ENCODE data around the gene GNG13.
"Not testable (repeated sequence)": the region's sequence is repeated elsewhere in the genome, so short reads cannot be mapped to it uniquely, and the experiment has no call there.

GNG13 gene

DNA sequence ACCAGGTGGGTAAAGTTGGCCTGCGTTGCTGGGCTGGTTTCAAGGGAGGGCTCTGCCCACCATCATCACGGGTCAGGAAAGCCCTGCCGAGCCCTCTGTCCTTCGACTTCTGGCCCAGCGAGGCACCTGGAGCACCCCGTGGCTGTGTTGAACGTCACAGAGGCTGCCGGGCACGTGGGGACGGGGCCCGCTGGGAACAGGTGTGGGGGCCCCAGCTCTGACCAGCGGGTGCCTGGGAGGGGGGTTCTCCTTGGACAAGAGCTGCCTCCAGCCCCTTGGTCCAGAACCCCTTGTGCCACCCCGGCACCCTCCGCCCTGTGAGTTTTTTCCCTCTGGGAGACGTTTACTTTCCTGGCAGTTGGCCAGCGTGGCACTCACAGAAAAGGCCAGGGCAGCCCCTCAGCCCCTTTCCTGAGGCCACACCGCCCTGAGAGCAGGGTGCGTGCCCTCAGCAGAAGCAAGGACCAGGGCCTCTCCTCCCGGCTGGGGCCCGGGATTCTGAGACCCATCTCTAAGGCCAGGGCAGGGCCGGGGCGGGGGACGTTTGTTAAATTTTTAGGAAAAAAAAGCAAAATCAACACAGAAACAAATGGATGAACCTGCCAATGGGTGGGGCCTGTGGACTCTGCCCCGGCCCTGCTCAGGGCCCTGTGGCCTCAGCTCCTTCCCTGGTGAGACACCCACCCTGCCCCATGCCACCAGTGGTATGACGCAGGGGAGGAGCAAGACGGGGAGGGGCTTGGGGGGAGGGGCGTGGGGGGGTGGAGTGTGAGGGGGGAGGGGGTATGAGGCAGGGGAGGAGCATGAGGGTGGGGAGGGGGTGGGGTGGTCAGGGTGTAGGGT lies 31.3 kb upstream of the GNG13 start:
- DNase-seq = no peak

DNA sequence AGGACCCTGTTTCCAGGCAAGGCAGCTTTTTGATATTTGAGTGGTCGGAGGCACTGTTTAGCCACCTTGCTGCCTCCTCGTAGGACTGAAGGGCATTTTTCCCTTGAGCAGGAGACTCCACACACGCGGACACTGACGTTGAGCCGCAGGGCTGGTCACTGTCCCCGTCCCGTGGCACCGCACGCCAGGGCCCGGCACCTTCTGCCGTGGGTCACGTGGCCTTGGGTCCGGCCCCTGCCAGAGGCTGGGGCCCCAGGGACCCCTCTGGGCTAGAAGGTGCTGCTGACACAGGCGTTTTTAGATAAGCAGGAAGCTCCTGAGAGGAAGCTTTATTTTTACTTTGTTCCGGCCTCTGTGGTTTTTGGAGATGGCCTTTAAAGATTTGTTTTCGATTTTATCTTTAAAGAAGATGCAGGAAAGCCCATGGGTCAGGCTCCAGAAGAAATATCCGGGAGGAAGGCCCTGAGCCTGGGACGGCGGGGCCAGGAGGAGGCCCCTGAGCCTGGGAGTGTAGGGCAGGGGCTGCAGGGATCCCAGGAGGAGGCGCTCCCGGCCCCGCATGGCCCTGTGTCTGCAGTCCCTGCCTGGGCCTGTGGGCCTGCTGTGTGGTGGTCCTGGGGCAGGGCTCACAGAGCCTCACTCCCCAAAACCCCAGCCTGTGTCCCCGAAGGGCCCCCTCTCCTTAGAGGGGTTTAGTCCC lies 30.5 kb upstream of the GNG13 start:
- no peak for DNase-seq

DNA sequence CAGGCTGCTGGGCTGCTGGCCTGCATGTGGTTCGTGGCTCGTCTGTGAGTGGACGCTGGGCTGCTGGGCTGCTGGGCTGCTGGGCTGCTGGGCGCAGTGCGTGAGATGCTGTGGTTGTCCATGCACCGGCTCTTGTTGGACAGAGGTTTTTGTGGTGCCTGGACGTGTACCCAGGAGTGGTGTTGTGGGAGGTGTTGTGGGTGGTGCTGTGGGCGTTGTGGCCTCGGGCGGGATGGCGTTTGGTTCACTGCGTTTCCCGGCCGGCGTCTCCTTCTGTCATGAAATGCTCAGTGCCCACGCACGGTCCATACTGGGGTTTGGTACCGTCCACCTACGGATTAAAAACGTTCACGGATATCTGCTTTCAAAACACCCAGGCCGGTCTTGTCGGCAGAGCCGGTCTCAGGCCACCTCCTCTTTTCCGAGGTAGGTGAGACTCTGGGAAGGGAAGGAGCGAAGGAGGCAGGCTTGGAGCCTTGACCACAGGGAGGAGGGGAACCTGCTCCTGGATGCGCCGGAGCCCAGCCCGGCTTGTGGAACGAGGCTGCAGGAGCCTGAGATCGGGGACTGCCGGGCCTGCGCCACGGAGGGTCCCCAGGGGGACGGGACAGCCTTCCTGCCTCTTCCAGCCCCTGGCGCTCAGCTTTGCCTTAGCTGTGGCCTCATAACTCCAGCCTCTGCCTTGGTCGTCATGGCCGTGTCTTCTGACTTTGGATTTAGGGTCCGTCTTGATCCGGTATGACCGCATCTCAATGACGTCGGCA lies 29.8 kb upstream of the GNG13 start:
- no peak for DNase-seq

DNA sequence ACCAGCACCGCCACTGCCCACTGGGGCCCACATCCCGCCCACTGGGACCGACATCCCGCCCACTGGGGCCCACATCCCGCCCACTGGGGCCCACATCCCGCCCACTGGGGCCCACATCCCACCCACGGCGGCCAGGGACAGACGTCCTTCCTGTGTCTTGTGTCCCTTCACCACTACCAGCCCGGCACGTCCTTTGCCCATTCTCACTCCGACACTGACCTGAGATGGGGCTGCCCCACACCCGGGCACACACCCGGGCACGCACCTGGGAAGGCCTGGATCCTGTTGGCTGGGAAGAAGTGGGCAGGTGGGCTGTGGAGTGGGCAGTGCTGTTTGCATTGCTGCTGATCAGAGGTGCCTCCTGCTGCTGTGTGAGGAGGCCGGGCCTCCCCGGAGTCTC lies 28.4 kb upstream of the GNG13 start:
- no peak for DNase-seq

DNA sequence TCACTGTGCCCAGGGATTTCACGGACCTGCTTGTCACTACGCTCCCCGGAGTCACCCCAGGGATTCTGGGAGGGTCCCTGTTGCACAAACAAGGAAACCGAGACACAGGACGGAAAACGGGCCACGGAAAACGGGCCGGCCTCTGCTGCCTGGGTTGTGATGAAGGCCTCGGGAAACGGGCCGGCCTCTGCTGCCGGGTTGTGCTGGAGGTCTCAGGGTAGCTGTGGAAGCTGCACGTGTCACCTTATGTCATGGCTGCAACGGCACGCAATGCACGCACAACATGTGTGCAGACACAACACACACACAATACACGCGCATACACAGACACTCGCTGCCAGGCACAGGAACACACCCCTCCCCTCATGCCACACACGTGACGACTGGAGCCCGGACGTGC lies 27.0 kb upstream of the GNG13 start:
- DNase-seq = no peak

DNA sequence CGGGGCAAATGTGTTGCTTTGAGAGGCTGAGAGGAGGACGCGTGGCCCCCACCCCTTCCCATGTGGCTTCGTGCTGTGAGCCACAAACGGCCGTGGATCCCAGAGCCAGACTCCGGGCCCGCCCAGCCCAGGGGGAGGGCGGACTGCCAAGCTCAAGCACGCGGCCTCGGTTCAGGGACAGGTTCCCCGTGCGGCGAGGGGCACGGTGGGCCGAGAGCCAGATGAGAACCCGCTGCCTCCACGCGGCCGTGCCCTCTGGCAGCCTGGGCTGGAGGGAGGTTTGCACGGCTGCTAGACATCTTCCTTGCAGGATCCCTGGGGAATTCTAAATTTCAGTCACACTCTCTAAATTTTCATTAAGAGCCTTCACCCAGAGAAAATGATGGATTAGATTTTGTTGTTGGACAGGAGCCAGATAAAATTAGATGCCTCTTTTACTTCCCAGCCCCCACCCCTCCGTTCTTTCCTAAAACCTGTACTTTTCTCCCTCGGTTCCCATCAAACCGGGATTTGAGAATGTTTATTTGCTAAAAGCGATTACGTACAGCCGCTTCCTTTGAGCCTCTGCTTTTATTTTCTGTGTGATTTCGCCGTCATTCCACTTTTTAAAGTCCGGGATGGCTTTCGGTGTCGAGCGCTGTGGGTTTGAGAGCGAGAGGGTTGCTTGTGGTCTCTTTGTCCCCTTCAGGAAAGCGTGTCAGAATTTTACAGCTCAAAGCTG lies 25.0 kb upstream of the GNG13 start:
- DNase-seq = no peak

DNA sequence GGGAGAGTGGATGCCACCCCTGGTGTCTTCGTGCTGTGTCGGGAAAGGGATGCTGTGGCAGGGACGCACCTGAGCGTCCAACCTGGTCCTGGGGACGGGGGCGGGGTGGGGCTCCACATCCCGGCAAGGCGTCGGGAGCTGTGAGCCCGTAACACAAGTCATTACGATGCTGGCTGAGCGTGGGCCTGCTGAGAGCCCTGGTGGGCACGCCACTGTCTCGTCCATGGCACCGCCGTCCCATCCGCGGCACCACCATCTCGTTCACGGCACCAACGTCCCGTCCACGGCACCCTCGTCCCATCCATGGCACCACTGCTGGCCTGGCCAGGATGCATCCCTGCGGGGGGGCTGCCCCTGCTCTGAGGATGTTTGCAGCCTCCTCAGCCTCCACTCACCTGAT lies 24.1 kb upstream of the GNG13 start:
- DNase-seq = no peak

DNA sequence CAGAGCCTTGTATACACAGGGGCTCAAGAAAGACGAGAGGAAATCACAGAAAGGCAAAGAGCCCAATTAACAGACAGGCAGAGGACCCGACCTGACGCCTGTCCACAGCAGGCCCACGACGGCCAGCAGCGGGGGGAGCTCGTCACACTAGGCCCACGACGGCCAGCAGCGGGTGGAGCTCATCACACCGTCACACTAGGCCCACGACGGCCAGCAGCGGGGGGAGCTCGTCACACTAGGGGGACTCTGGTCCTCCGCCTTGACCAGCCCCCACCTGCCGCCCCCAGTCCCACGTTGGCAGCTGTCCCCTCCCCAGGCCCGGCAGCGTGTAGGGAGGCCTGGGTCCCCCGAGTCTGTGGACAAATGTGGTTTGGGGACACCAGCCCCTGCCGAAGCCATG lies 23.7 kb upstream of the GNG13 start:
- DNase-seq = no peak

DNA sequence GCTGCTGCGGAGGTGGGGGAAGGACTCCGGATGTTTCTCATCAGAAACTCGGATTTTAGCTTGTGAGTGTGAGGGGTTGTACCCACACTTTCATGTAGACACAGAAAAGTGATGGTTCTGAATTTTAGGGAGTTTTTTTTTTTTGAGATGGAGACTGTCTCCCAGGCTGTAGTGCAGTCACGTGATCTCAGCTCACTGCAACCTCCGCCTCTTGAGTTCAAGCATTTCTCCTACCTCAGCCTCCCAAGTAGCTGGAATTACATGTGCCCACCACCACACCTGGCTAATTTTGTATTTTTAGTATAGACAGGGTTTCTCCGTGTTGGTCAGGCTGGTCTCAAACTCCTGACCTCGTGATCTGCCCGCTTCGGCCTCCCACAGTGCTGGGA lies 22.4 kb upstream of the GNG13 start:
- no peak for DNase-seq

DNA sequence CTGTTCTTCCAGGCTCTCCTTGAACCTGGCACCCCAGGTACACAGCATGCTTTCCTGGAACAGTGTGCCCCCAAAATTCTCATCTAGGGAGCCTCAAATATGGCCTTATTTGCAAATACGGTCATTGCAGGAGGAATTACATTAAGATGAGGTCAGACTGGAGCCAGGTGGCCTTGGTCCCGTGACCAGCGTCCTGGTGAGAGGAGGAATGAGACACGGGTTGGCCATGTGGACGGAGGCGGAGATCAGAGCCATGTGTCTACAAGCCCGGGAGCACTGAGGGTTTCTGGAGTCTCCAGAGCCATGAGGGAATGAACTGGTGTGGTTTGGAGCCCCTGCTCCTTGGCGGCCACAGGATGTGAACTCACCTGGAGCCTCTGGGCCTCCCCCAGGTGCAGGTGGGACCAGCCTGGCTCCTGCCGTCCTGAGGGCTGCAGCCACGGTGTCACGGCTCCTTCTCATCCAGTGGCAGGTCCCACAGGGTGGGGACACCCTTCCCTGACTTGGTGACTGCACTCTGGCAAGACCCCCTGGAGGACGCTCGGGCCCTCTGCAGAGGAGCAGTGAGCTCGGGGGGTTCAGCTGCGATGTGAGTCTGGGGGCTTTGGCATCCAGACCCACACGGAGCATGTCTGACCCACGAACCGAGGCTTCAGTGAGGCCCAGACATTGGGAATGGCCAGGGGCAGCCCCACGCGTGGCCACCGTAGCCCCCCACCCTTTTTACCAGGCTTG lies 21.8 kb upstream of the GNG13 start:
- DNase-seq = no peak

DNA sequence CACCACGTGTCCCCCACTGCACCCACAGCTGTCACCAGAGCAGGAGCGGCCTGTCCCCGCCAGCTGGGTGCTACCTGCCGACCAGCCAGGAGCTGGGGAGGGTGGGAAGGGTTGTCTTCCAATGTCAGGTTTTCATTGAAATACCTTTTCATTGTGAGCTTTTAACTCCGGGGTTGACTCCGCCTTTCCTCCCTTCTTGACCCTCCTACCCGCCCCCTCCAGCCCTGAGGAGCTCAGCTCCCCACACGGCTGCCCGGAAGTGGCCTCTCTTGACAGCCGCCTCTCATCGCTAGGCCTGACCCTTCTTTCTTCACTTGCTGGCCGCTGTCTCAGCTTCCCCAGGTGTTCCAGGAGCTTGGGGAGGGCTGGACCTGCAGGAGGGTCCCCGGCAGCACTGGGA lies 21.2 kb upstream of the GNG13 start:
- DNase-seq = no peak

DNA sequence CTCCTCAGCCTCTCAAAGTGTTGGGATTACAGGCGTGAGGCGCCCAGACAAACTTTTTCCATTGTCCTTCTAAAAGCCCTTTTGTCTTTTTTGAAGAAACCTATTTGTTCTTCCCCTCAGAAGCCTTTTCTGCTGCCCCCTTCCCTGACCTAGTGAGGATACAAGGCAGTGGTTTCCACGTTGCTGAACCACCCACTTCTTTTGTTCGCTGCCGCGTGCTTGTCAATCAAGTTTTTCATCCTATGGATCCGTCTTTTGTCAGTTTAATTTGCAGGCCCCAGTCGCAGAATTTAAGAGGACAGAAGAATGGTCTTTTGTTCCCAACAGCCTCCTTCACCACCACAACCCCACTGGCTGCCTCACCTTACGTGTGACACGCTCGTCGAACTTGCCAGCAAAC lies 20.2 kb upstream of the GNG13 start:
- no peak for DNase-seq

DNA sequence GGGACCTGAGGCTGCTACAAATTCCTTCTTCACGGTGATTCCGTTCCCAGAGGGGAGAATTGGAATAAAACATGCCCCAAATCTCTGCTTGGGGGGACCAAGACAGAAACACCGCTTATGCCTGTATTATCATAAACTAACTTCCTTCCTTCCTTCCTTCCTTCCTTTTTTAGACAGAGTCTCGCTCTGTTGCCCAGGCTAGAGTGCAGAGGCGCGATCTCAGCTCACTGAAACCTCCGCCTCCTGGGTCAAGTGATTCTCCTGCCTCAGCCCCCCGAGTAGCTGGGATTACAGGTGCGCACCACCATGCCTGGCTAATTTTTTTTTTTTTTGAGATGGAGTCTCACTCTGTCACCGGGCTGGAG lies 19.5 kb upstream of the GNG13 start:
- not testable (repeated sequence) for DNase-seq

DNA sequence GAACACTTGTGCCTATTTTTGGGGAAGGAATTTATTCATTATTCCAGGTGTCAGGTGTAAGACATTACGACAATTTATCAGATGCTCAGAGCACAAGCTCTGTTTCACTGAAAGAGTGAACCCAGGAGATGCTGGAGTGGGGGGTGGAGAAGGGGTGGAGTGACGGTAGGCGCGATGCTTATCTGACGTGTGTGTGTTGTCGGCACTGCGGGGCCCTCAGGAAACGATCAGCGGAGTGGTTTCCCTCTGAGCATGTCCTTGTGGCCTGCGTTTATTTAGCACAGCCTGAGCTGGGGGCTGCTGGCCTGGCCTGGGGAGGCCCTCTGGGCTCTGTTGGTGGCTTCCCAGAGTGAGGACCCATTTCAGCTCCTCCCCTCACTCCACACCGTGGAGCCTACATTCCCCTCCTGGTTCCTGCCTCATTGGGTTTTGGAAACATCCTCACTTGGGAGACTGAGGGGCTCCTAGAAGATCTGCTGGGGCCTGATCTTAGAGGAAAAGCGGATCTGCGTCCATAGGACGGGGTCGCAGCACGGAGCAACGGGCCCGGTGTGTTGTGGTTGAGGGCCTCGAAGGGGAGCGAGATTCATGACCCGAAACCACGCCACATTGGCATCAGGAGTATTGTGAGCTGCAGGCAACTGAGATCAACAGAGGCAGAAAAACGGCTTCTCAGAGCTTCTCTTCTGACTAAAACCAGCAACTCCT lies 19.0 kb upstream of the GNG13 start:
- no peak for DNase-seq

DNA sequence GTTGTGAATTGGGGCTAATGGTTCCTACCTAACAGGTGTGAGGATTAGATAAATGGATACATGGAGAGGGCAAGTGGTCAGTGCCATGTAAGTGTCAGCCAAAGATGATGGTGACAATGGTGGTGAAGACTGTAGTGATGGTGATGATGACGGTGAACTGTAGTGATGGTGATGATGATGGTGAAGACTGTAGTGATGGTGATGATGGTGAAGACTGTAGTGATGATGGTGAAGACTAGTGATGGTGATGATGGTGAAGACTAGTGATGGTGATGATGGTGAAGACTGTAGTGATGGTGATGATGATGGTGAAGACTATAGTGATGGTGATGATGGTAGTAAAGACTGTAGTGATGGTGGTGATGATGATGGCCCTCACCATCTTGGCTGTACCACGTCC lies 18.1 kb upstream of the GNG13 start:
- DNase-seq = no peak

DNA sequence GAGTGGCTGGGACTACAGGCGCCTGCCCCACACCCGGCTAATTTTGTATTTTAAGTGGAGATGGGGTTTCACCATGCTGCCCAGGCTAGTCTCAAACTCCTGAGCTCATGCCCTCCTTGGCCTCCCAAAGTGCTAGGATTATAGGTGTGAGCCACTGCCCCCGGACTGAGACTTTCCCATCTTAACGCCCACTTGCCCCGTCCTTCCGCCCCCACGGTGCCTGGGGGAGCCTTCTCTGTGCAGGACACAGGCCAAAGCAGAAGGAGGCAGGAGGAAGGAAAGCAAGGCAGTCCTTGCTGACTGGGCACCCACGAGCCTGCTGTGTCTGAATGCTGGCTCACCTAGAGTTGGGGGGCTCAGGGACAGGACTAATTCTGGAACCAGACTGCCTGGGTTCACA lies 17.6 kb upstream of the GNG13 start:
- no peak for DNase-seq

DNA sequence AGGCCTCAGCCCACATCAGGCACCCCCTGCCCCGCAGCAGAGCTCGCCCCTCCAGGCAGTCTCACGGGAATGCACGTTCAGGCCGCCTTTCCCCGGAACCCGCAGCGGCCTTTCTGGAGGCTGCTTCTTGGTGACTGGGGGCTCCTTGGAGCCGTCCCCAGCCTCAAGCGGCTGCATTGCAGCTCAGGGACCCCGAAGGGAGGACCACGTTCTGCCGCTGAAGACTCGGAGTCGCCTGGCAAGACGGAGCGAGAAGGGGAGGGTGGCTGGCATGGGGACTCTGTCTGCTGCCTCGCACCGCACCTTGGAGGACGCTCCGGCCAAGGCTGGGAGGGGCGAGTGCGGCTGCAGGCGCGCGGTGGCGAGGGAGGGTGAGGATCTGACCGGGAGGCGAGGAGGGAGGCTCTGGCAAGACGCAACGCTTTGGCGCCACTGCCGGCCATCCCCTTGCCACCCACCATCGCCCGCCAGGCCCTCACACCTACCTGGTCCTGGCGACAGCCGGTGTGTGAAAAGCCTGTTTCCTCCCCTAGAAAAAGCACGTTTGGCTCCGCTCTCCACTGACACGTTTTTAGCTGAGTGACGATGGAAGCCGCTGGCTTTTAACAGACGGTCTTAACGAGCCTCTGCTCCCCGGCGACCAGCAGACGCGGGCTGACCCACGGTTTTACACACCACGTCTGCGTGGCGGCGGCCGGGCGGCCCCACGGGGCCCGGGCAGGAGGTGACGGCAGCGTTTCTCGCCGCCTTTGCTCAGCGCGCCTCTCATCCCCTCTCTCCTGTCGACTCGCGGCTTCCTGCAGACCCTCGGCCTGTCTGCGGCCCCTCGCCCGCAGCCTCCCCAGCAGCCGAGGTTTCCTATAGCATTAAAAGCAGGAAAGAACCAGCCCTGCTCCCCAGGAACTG lies 16.7 kb upstream of the GNG13 start:
- no peak for DNase-seq

DNA sequence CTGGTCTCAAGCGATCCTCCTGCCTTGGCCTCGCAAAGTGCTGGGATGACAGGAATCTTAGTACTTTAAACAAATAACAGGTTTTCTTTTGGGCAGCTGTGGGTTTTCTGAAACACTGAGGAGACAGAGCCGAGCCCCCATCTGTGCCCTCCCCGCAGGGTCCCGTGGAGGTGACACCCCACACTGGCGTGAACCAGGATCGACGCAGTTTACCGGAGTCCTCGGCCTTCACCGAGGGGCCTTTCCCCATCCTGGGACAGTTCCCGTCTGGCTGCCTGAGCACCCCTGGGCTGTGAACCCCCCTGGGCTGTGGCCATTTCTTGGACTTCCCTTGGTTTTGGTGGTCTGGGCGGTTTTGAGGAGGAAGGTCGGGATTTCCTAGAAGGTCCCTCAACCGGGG lies 15.3 kb upstream of the GNG13 start:
- DNase-seq = no peak

DNA sequence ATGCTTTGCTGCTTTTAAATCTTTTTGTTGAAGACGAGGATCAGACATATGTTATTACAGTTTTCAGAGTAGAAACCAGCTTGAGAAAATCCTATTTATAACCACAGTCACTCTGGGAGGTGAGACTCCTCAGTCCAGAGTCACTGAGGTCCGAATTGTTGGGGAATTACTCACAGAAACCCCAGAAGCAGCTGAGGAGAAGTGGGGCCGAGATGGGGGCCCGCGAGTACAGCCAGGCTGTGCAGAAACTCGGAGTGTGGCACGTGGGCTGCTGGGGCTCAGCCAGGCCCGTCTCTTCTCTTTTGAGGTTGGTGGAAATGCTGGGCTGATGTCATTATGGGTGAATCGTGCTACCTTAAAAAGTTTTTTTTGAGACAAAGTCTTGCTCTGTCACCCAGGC lies 14.4 kb upstream of the GNG13 start:
- no peak for DNase-seq

DNA sequence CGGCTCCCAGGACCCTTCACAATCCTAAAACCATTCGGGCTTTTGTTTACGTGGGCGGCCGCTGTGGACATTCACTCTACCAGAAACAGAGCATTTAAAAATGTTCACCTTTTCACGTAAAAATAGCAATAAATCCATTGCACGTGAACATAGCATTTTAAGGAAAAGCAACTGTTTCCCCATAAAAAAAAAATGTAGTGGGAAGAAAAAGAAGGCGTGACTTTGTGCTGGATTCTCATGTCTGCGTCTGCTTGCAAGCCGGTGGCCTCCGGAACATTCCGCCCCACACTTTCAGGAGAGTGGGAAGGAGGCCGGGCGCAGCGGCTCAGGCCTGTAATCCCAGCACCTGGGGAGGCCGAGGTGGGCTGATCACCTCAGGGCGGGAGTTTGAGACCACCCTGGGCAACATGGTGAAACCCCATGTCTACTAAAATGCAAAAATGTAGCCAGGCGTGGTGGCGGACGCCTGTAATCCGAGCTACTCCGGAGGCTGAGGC lies 13.4 kb upstream of the GNG13 start:
- DNase-seq = no peak

All from NCI-H146 (cell line).